Esophagus squamous epithelium (tissue), 5 donors: ENCODE data around the gene MRPS27. TPM values are rescaled to one million over a fixed set of nuclear protein-coding genes. Genes with fewer than 3 reads are reported as not detected.

Source experiments
- DNase-seq: peaks from one replicate; lab custom pipeline; 2025; lab: John Stamatoyannopoulos, UW
- H3K27ac ChIP-seq, 4 donors: fragments of 200-600 bp; sonication (generic); one replicate each; pipeline ENCODE4 v1.5.1; 2016 to 2019; ENCODE audit warnings: mild to moderate bottlenecking in 1 of 4
- H3K27me3 ChIP-seq, 4 donors: fragments of 200-600 bp; sonication (generic); 1 replicate in 3 of 4; 2 replicates in 1 of 4; pipeline versions ENCODE4 v1.5.1 to v1.6.0; 2017 to 2021; ENCODE audit warnings: antibody characterized with exemption in 1 of 4
- H3K36me3 ChIP-seq, 3 donors: fragments of 200-600 bp; sonication (generic); one replicate each; pipeline ENCODE4 v1.5.1; 2016 to 2019
- H3K4me1 ChIP-seq, 3 donors: fragments of 200-600 bp; sonication (generic); one replicate each; pipeline ENCODE4 v1.5.1; 2017 to 2019
- H3K4me3 ChIP-seq, 4 donors: fragments of 200-600 bp; sonication (generic); 1 replicate in 3 of 4; 2 replicates in 1 of 4; pipeline ENCODE4 v1.5.1; 2016 to 2019; ENCODE audit warnings: mild to moderate bottlenecking in 2 of 4, moderate library complexity in 1 of 4
- H3K9me3 ChIP-seq, 3 donors: fragments of 200-600 bp; sonication (generic); one replicate each; pipeline ENCODE4 v1.5.1; 2016 to 2019
- POLR2A ChIP-seq, 4 donors: fragments of 450-650 bp; IDR thresholded peaks; one replicate each; pipeline ENCODE4 v1.6.1; 2017; ENCODE audit warnings: antibody characterized with exemption in 4 of 4, mild to moderate bottlenecking in 4 of 4, moderate library complexity in 3 of 4
- WGBS, 2 donors: methylation state at CpG; one replicate each; pipeline ENCODE4 v1.1.5; 2018; 5-methylcytosine and 5-hydroxymethylcytosine counted together
- intact Hi-C: fragments of 100-400 bp; cut with DNase I; formaldehyde crosslinking; loops from one replicate; pipeline ENCODE4 v1.15.0; 2022
- total RNA-seq, 4 donors: library from RNA; depleted of rRNA; stranded (reverse); fragments of >200 nt; gene quantifications; one replicate each; pipeline ENCODE4 v1.1.0, GENCODE V29; 2016
- TF ChIP-seq, protein P1 (sequence below), 6 experiments: fragments of 450-650 bp in 4 of 6; fragments of 200-600 bp in 2 of 6; sonication (generic) in 2 of 6; IDR thresholded peaks; one replicate each; pipeline ENCODE4 v1.5.1; 2016 to 2019; ENCODE audit warnings: antibody characterized with exemption in 6 of 6, mild to moderate bottlenecking in 4 of 6, moderate library complexity in 4 of 6
- donor health status: DM: yes; HTN: yes; CAD: no.

MRPS27 gene
- total RNA-seq, 4 donors from 2014 or later, result 33.7 to 60.0 (median 53.9) TPM

DNA sequence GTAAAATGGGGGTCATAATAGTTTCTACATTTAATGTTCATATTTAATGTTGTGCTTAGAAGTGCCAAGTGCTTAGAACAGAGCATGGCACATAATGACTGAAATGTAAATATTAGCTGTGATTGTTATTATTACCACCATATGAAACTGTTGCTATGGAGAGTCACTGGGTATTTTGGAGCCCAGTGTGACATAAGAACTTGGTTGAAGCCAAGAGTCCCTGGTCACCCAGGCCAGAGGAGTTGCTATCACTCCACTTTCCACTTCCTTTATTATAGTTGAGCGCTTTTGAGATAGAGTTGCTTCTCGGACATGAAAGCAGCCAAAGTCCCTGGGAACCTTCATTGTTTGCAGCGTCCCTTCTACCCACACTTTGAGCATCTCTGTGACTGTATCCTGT lies 135.6 kb downstream of the MRPS27 start:
- intact Hi-C loops, result no loop called here
- Histone ChIP-seq H3K9me3 (no peaks in the 10 kb centered on the region), H3K36me3 (no peaks in the 10 kb centered on the region), H3K4me3 (no peak overlapping the region), H3K27ac (no peak overlapping the region), H3K27me3 (peaks cover 0 to 15% (median 0%) of the 10 kb centered on the region in 4 donors), H3K4me1 (peaks cover 6 to 34% (median 7%) of the 10 kb centered on the region in 3 donors)
- no peak for DNase-seq
- WGBS, 2 donors, result 87 to 100% methylated on average over 3 of the region's 3 CpGs
- no peak for TF ChIP-seq POLR2A (IDR thresholded peaks at IDR 0.05)
- TF ChIP-seq, protein P1, sequence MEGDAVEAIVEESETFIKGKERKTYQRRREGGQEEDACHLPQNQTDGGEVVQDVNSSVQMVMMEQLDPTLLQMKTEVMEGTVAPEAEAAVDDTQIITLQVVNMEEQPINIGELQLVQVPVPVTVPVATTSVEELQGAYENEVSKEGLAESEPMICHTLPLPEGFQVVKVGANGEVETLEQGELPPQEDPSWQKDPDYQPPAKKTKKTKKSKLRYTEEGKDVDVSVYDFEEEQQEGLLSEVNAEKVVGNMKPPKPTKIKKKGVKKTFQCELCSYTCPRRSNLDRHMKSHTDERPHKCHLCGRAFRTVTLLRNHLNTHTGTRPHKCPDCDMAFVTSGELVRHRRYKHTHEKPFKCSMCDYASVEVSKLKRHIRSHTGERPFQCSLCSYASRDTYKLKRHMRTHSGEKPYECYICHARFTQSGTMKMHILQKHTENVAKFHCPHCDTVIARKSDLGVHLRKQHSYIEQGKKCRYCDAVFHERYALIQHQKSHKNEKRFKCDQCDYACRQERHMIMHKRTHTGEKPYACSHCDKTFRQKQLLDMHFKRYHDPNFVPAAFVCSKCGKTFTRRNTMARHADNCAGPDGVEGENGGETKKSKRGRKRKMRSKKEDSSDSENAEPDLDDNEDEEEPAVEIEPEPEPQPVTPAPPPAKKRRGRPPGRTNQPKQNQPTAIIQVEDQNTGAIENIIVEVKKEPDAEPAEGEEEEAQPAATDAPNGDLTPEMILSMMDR (IDR thresholded peaks at IDR 0.05), result no peak

GRCh38 chr5:72183101-72183520 lies 136.9 kb downstream of the MRPS27 start:
- DNase-seq, result no peak
- Histone ChIP-seq H3K27ac (no peak overlapping the region), H3K4me1 (peaks cover 9 to 41% (median 13%) of the 10 kb centered on the region in 3 donors), H3K9me3 (no peaks in the 10 kb centered on the region), H3K4me3 (no peak overlapping the region), H3K36me3 (no peaks in the 10 kb centered on the region), H3K27me3 (peaks cover 0 to 22% (median 0%) of the 10 kb centered on the region in 4 donors)
- no peak for TF ChIP-seq POLR2A (IDR thresholded peaks at IDR 0.05)
- TF ChIP-seq, protein P1 (IDR thresholded peaks at IDR 0.05), result no peak
- 79 to 82% methylated on average over 7 of the region's 7 CpGs for WGBS, 2 donors
- intact Hi-C loops, result no loop called here

GRCh38 chr5:72182686-72183085 lies 137.4 kb downstream of the MRPS27 start:
- WGBS, 2 donors, result 87 to 94% methylated on average over 7 of the region's 7 CpGs
- H3K4me1 ChIP-seq, result peaks cover 9 to 41% (median 13%) of the 10 kb centered on the region in 3 donors
- H3K9me3 ChIP-seq, result no peaks in the 10 kb centered on the region
- H3K36me3 ChIP-seq, result no peaks in the 10 kb centered on the region
- DNase-seq, result no peak
- intact Hi-C loops, result no loop called here
- no peak overlapping the region for H3K4me3 ChIP-seq
- peaks cover 0 to 22% (median 0%) of the 10 kb centered on the region in 4 donors for H3K27me3 ChIP-seq
- TF ChIP-seq, protein P1 (IDR thresholded peaks at IDR 0.05), result no peak
- no peak for TF ChIP-seq POLR2A (IDR thresholded peaks at IDR 0.05)
- no peak overlapping the region for H3K27ac ChIP-seq

GRCh38 chr5:72180925-72181324 lies 139.1 kb downstream of the MRPS27 start:
- H3K36me3 ChIP-seq, result no peaks in the 10 kb centered on the region
- H3K4me1 ChIP-seq, result peaks cover 9 to 24% (median 13%) of the 10 kb centered on the region in 3 donors
- no peak for DNase-seq
- intact Hi-C loops, result no loop called here
- H3K27me3 ChIP-seq, result peaks cover 0 to 29% (median 0%) of the 10 kb centered on the region in 4 donors
- TF ChIP-seq, protein P1 (IDR thresholded peaks at IDR 0.05), result no peak
- no peak for TF ChIP-seq POLR2A (IDR thresholded peaks at IDR 0.05)
- H3K27ac ChIP-seq, result peak overlapping the region in 3 of 4 donors; percentile 12 to 80 (median 69)
- H3K4me3 ChIP-seq, result no peak overlapping the region
- WGBS, 2 donors, result 54 to 60% methylated on average over 4 of the region's 4 CpGs
- no peaks in the 10 kb centered on the region for H3K9me3 ChIP-seq

DNA sequence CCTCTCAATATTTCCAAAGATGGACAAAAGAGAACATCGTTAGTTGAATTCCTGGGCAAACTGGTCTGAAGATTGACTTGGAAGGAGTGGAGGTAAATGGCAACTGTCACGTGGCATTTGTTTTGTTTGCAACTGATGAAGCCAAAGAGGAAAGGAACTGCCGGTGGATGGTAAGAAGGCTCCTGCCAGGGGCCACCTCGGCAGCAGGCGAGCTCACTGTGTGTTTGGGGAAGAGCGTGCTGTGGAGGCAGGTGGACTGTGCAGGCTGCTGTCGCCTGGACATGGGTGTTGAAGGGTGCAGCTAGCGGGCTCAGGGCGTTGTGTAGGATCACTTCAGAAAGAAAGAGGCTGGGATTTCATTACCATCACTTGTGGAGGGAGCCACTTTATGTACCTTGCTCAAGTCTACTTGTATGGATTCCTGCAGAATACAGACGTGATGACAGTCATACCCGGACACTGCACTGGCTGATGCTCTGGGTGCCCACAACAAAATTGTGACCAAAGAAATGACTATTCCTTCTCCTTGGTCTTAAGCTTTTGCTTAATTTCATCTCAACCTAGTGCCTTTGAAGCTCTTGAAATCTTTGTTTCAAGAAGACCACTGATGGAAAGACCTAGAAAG lies 140.1 kb downstream of the MRPS27 start:
- peak overlapping the region in 3 of 4 donors; percentile 10 to 56 (median 30) for H3K4me3 ChIP-seq
- no peak for DNase-seq
- WGBS, 2 donors, result 56 to 66% methylated on average over 11 of the region's 11 CpGs
- intact Hi-C loops, result no loop called here
- H3K27ac ChIP-seq, result peak overlapping the region; percentile 51 to 84 (median 74)
- no peaks in the 10 kb centered on the region for H3K9me3 ChIP-seq
- TF ChIP-seq, protein P1 (IDR thresholded peaks at IDR 0.05), result no peak
- no peak for TF ChIP-seq POLR2A (IDR thresholded peaks at IDR 0.05)
- no peaks in the 10 kb centered on the region for H3K36me3 ChIP-seq
- peaks cover 0 to 32% (median 0%) of the 10 kb centered on the region in 4 donors for H3K27me3 ChIP-seq
- H3K4me1 ChIP-seq, result peaks cover 9 to 17% (median 13%) of the 10 kb centered on the region in 3 donors
